GM10248 (cell line): ENCODE results near the gene SERINC5.

ENCODE experiments used
- CTCF ChIA-PET: fragments of 300-600 bp; sonication (Branson Sonifier 250); formaldehyde crosslinking; extraction: SDS; loops from one replicate; lab custom pipeline; 2021; ENCODE audit warnings: antibody characterized with exemption; lab: Yijun Ruan, JAX
- POLR2A ChIA-PET: fragments of 350-650 bp; sonication (Branson Sonifier 250); formaldehyde crosslinking; extraction: SDS; loops from one replicate; lab custom pipeline; 2020; ENCODE audit warnings: antibody characterized with exemption; lab: Yijun Ruan, JAX
- DNase-seq: peaks from one replicate; pipeline ENCODE4 v3.0.0; 2012; ENCODE audit errors: extremely low spot score
- TF ChIP-seq, protein P1 (sequence below): IDR thresholded peaks from 2 replicates; pipeline ENCODE4 v1.5.1; 2012; ENCODE audit warnings: mild to moderate bottlenecking, low read depth; ENCODE audit errors: extremely low read depth, missing control alignments, control extremely low read depth

SERINC5 gene

GRCh38 chr5:80223561-80223960, 32.3 kb downstream of the SERINC5 start:
- CTCF ChIA-PET: interaction anchor here (1.2 kb wide), 1 partner anchor 140 kb away, joined by 4 read pairs; no protein-coding TSS in a partner anchor
- TF ChIP-seq, protein P1, sequence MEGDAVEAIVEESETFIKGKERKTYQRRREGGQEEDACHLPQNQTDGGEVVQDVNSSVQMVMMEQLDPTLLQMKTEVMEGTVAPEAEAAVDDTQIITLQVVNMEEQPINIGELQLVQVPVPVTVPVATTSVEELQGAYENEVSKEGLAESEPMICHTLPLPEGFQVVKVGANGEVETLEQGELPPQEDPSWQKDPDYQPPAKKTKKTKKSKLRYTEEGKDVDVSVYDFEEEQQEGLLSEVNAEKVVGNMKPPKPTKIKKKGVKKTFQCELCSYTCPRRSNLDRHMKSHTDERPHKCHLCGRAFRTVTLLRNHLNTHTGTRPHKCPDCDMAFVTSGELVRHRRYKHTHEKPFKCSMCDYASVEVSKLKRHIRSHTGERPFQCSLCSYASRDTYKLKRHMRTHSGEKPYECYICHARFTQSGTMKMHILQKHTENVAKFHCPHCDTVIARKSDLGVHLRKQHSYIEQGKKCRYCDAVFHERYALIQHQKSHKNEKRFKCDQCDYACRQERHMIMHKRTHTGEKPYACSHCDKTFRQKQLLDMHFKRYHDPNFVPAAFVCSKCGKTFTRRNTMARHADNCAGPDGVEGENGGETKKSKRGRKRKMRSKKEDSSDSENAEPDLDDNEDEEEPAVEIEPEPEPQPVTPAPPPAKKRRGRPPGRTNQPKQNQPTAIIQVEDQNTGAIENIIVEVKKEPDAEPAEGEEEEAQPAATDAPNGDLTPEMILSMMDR: no peak
- no peak for DNase-seq
- POLR2A ChIA-PET: no interaction called here

- ChIA-PET CTCF (no interaction called here), POLR2A (no interaction called here)
- TF ChIP-seq, protein P1: no peak
- DNase-seq: no peak
Observed at GRCh38 chr5:80220245-80220897, 35.5 kb downstream of the SERINC5 start.

GRCh38 chr5:80219391-80219790, 36.5 kb downstream of the SERINC5 start:
- TF ChIP-seq, protein P1: no peak
- POLR2A ChIA-PET: no interaction called here
- CTCF ChIA-PET: no interaction called here
- no peak for DNase-seq

- ChIA-PET CTCF (interaction anchor here (0.7 to 1.2 kb wide), 2 partner anchors 12 to 59 kb away, joined by 3 read pairs; no protein-coding TSS in a partner anchor), POLR2A (no interaction called here)
- no peak for DNase-seq
- TF ChIP-seq, protein P1: no peak
Observed at GRCh38 chr5:80217667-80218066, 38.2 kb downstream of the SERINC5 start.

GRCh38 chr5:80216753-80217596, 38.9 kb downstream of the SERINC5 start:
- ChIA-PET CTCF (interaction anchor here (0.7 kb wide), 1 partner anchor 11 kb away, joined by 3 read pairs; no protein-coding TSS in a partner anchor), POLR2A (no interaction called here)

GRCh38 chr5:80216096-80216495, 39.8 kb downstream of the SERINC5 start:
- ChIA-PET POLR2A (no interaction called here), CTCF (interaction anchor here (1.5 kb wide), 1 partner anchor 11 kb away, joined by 6 read pairs; no protein-coding TSS in a partner anchor)
- DNase-seq: no peak
- TF ChIP-seq, protein P1: no peak

More at GRCh38 chr5:80216753-80217596, 38.9 kb downstream of the SERINC5 start:
- no peak for DNase-seq
- TF ChIP-seq, protein P1: no peak
